ENCODE results near the gene PITX3.

Gene PITX3

GRCh38 chr10:102269017-102269416 lies 27.7 kb upstream of the PITX3 start:
- TF ChIP-seq GATA2 (IDR thresholded peaks at IDR 0.05; ENCODE audit: low read depth, low read length): no peak
- no peak for TF ChIP-seq GATA3 (IDR thresholded peaks at IDR 0.05; ENCODE audit: low read depth, low read length)

- TF ChIP-seq GATA3 (IDR thresholded peaks at IDR 0.05; ENCODE audit: low read depth, low read length) (no peak), GATA2 (IDR thresholded peaks at IDR 0.05; ENCODE audit: low read depth, low read length) (no peak)
These were observed 27.1 kb upstream of the PITX3 start for GRCh38 chr10:102268375-102268888.

- TF ChIP-seq GATA2 (IDR thresholded peaks at IDR 0.05; ENCODE audit: low read depth, low read length): no peak
- TF ChIP-seq GATA3 (IDR thresholded peaks at IDR 0.05; ENCODE audit: low read depth, low read length): no peak
These were observed 26.4 kb upstream of the PITX3 start for GRCh38 chr10:102267748-102268147.

GRCh38 chr10:102266670-102267069 lies 25.4 kb upstream of the PITX3 start:
- TF ChIP-seq GATA3 (IDR thresholded peaks at IDR 0.05; ENCODE audit: low read depth, low read length): no peak
- TF ChIP-seq GATA2 (IDR thresholded peaks at IDR 0.05; ENCODE audit: low read depth, low read length): no peak

GRCh38 chr10:102264371-102264770 lies 23.1 kb upstream of the PITX3 start:
- TF ChIP-seq GATA3 (IDR thresholded peaks at IDR 0.05; ENCODE audit: low read depth, low read length) (no peak), GATA2 (IDR thresholded peaks at IDR 0.05; ENCODE audit: low read depth, low read length) (no peak)

- TF ChIP-seq GATA2 (IDR thresholded peaks at IDR 0.05; ENCODE audit: low read depth, low read length) (no peak), GATA3 (IDR thresholded peaks at IDR 0.05; ENCODE audit: low read depth, low read length) (no peak)
These were observed 21.5 kb upstream of the PITX3 start for GRCh38 chr10:102262744-102263370.

GRCh38 chr10:102261842-102262241 lies 20.5 kb upstream of the PITX3 start:
- TF ChIP-seq GATA2 (IDR thresholded peaks at IDR 0.05; ENCODE audit: low read depth, low read length): no peak
- TF ChIP-seq GATA3 (IDR thresholded peaks at IDR 0.05; ENCODE audit: low read depth, low read length): no peak

GRCh38 chr10:102261196-102261595 lies 19.9 kb upstream of the PITX3 start:
- TF ChIP-seq GATA2 (IDR thresholded peaks at IDR 0.05; ENCODE audit: low read depth, low read length) (no peak), GATA3 (IDR thresholded peaks at IDR 0.05; ENCODE audit: low read depth, low read length) (no peak)

GRCh38 chr10:102255404-102255803 lies 14.1 kb upstream of the PITX3 start:
- TF ChIP-seq GATA3 (IDR thresholded peaks at IDR 0.05; ENCODE audit: low read depth, low read length) (no peak), GATA2 (IDR thresholded peaks at IDR 0.05; ENCODE audit: low read depth, low read length) (no peak)

GRCh38 chr10:102254426-102254825 lies 13.1 kb upstream of the PITX3 start:
- TF ChIP-seq GATA2 (IDR thresholded peaks at IDR 0.05; ENCODE audit: low read depth, low read length) (no peak), GATA3 (IDR thresholded peaks at IDR 0.05; ENCODE audit: low read depth, low read length) (no peak)

GRCh38 chr10:102247734-102248133 lies 6.4 kb upstream of the PITX3 start:
- TF ChIP-seq GATA2 (IDR thresholded peaks at IDR 0.05; ENCODE audit: low read depth, low read length) (no peak), GATA3 (IDR thresholded peaks at IDR 0.05; ENCODE audit: low read depth, low read length) (no peak)

- TF ChIP-seq GATA3 (IDR thresholded peaks at IDR 0.05; ENCODE audit: low read depth, low read length) (no peak), GATA2 (IDR thresholded peaks at IDR 0.05; ENCODE audit: low read depth, low read length) (no peak)
These were observed 4.9 kb upstream of the PITX3 start for GRCh38 chr10:102246261-102246660.

- TF ChIP-seq GATA2 (IDR thresholded peaks at IDR 0.05; ENCODE audit: low read depth, low read length): no peak
- no peak for TF ChIP-seq GATA3 (IDR thresholded peaks at IDR 0.05; ENCODE audit: low read depth, low read length)
These were observed 4.6 kb upstream of the PITX3 start for GRCh38 chr10:102245932-102246251.

GRCh38 chr10:102245082-102245931 lies 4.0 kb upstream of the PITX3 start, which contains the start of gene GBF1:
Gene GBF1 (plus strand): TSS chr10:102245532. CDS start chr10:102258939, 13,407 bp downstream.
- no peak for TF ChIP-seq GATA2 (IDR thresholded peaks at IDR 0.05; ENCODE audit: low read depth, low read length)
- no peak for TF ChIP-seq GATA3 (IDR thresholded peaks at IDR 0.05; ENCODE audit: low read depth, low read length)

- TF ChIP-seq GATA3 (IDR thresholded peaks at IDR 0.05; ENCODE audit: low read depth, low read length): no peak
- no peak for TF ChIP-seq GATA2 (IDR thresholded peaks at IDR 0.05; ENCODE audit: low read depth, low read length)
These were observed 2.0 kb upstream of the PITX3 start for GRCh38 chr10:102243309-102243708.

Measured in SH-SY5Y (cell line).